H9 (cell line): ENCODE results near the gene C1QL1. TPM values are rescaled to one million over a fixed set of nuclear protein-coding genes. Genes with fewer than 3 reads are reported as not detected.

Source experiments
- DNase-seq: peaks from one replicate; pipeline ENCODE4 v3.0.0-alpha.2; 2017
- H2AFZ ChIP-seq: one replicate; pipeline ENCODE4 v1.6.1; 2013; ENCODE audit warnings: mild to moderate bottlenecking, low read length, control low read depth, moderate library complexity
- H2AK5ac ChIP-seq: 2 replicates; pipeline ENCODE4 v1.6.1; 2013; ENCODE audit warnings: low read length, control low read depth, mixed read lengths; ENCODE audit not compliant: insufficient read length
- H2BK120ac ChIP-seq: one replicate; pipeline ENCODE4 v1.6.1; 2013; ENCODE audit warnings: low read depth, mild to moderate bottlenecking, low read length, control low read depth, inconsistent platforms; ENCODE audit not compliant: poor library complexity, severe bottlenecking
- H2BK12ac ChIP-seq: 2 replicates; pipeline ENCODE4 v1.6.1; 2013; ENCODE audit warnings: low read length, control low read depth, mixed read lengths, low read depth; ENCODE audit not compliant: insufficient read length
- H2BK15ac ChIP-seq: 2 replicates; pipeline ENCODE4 v1.6.1; 2013; ENCODE audit warnings: low read depth, low read length, control low read depth
- H2BK20ac ChIP-seq: one replicate; pipeline ENCODE4 v1.6.1; 2013; ENCODE audit warnings: low read depth, mild to moderate bottlenecking, low read length, control low read depth, inconsistent platforms; ENCODE audit not compliant: poor library complexity, severe bottlenecking
- H2BK5ac ChIP-seq: 2 replicates; pipeline ENCODE4 v1.6.1; 2013; ENCODE audit warnings: low read length, control low read depth, mixed read lengths; ENCODE audit not compliant: insufficient read length
- H3K14ac ChIP-seq: 2 replicates; pipeline ENCODE4 v1.6.1; 2013; ENCODE audit warnings: low read length, control low read depth; ENCODE audit not compliant: insufficient read depth
- H3K18ac ChIP-seq: 2 replicates; pipeline ENCODE4 v1.6.1; 2013; ENCODE audit warnings: low read depth, mild to moderate bottlenecking, mixed read lengths, low read length, control low read depth; ENCODE audit not compliant: insufficient read length
- H3K23ac ChIP-seq: 2 replicates; pipeline ENCODE4 v1.6.1; 2013; ENCODE audit warnings: low read length, control low read depth, mixed read lengths, low read depth; ENCODE audit not compliant: insufficient read length
- H3K23me2 ChIP-seq: 2 replicates; pipeline ENCODE4 v1.6.1; 2013; ENCODE audit warnings: low read depth, mild to moderate bottlenecking, mixed read lengths, low read length, control low read depth; ENCODE audit not compliant: insufficient read length, poor library complexity, severe bottlenecking
- H3K27ac ChIP-seq: 2 replicates; pipeline ENCODE4 v1.5.1; 2013; ENCODE audit warnings: low read length, control low read depth, mixed read lengths, low read depth; ENCODE audit not compliant: insufficient read length
- H3K27me3 ChIP-seq: 2 replicates; pipeline ENCODE4 v1.6.1; 2013; ENCODE audit warnings: low read length, control low read depth, inconsistent platforms; ENCODE audit not compliant: insufficient read depth
- H3K4ac ChIP-seq: 2 replicates; pipeline ENCODE4 v1.6.1; 2013; ENCODE audit warnings: low read depth, mild to moderate bottlenecking, control low read depth, inconsistent platforms, low read length, moderate library complexity
- H3K4me1 ChIP-seq: 2 replicates; pipeline ENCODE4 v1.6.1; 2013; ENCODE audit warnings: low read length, control low read depth, inconsistent platforms; ENCODE audit not compliant: insufficient read depth
- H3K4me2 ChIP-seq: 2 replicates; pipeline ENCODE4 v1.6.1; 2013; ENCODE audit warnings: low read length, control low read depth, mixed read lengths; ENCODE audit not compliant: insufficient read length, insufficient read depth
- H3K56ac ChIP-seq: 2 replicates; pipeline ENCODE4 v1.6.1; 2013; ENCODE audit warnings: low read depth, mild to moderate bottlenecking, mixed read lengths, low read length, control low read depth; ENCODE audit not compliant: insufficient read length
- H3K79me1 ChIP-seq: 2 replicates; pipeline ENCODE4 v1.6.1; 2013; ENCODE audit warnings: low read depth, mild to moderate bottlenecking, moderate library complexity, low read length, control low read depth, inconsistent platforms; ENCODE audit not compliant: insufficient read depth, poor library complexity, severe bottlenecking
- H3K79me2 ChIP-seq: 2 replicates; pipeline ENCODE4 v1.6.1; 2013; ENCODE audit warnings: low read length, control low read depth, inconsistent platforms; ENCODE audit not compliant: insufficient read depth
- H3K9ac ChIP-seq: 2 replicates; pipeline ENCODE4 v1.6.1; 2013; ENCODE audit warnings: low read length, control low read depth, mixed read lengths; ENCODE audit not compliant: insufficient read length; ENCODE audit errors: extremely low read depth
- H3K9me3 ChIP-seq: one replicate; pipeline ENCODE4 v1.6.1; 2013; ENCODE audit warnings: low read depth, low read length, inconsistent platforms; ENCODE audit not compliant: control insufficient read depth
- H3T11ph ChIP-seq: one replicate; pipeline ENCODE4 v1.6.1; 2013; ENCODE audit warnings: mild to moderate bottlenecking, low read length, control low read depth, inconsistent platforms
- H4K20me1 ChIP-seq: one replicate; pipeline ENCODE4 v1.6.1; 2013; ENCODE audit not compliant: control insufficient read depth, insufficient read length, insufficient read depth
- H4K5ac ChIP-seq: 2 replicates; pipeline ENCODE4 v1.6.1; 2013; ENCODE audit warnings: low read depth, mild to moderate bottlenecking, mixed read lengths, low read length, control low read depth; ENCODE audit not compliant: insufficient read length
- H4K8ac ChIP-seq: replicated peaks from 2 replicates; pipeline ENCODE4 v1.6.1; 2013; ENCODE audit warnings: low read length, control low read depth, mixed read lengths, low read depth; ENCODE audit not compliant: insufficient read length
- H4K91ac ChIP-seq: 2 replicates; pipeline ENCODE4 v1.6.1; 2013; ENCODE audit warnings: low read depth, mild to moderate bottlenecking, moderate library complexity, mixed read lengths, low read length, control low read depth; ENCODE audit not compliant: insufficient read length
- H3K27ac Mint-ChIP-seq, 3 experiments: 2 replicates in 2 of 3; 3 replicates in 1 of 3; pipeline ENCODE4 v1.8.0; 2020 to 2021; ENCODE audit warnings: mixed read lengths in 3 of 3, mild to moderate bottlenecking in 1 of 3, moderate library complexity in 1 of 3
- H3K27me3 Mint-ChIP-seq: 2 replicates; pipeline ENCODE4 v1.8.0; 2021; ENCODE audit warnings: low read depth, mild to moderate bottlenecking, moderate library complexity, mixed read lengths
- H3K36me3 Mint-ChIP-seq, 3 experiments: 2 replicates in 2 of 3; 3 replicates in 1 of 3; pipeline ENCODE4 v1.8.0; 2020 to 2021; ENCODE audit warnings: low read depth in 3 of 3, mixed read lengths in 3 of 3; ENCODE audit not compliant: insufficient read depth in 1 of 3
- H3K4me1 Mint-ChIP-seq, 2 experiments: 2 replicates each; pipeline ENCODE4 v1.8.0; 2020; ENCODE audit warnings: mixed read lengths in 2 of 2
- H3K4me3 Mint-ChIP-seq, 2 experiments: 2 replicates in 1 of 2; 3 replicates in 1 of 2; pipeline ENCODE4 v1.8.0; 2020 to 2021; ENCODE audit warnings: mild to moderate bottlenecking in 2 of 2, mixed read lengths in 2 of 2, moderate library complexity in 1 of 2
- H3K9me3 Mint-ChIP-seq, 2 experiments: 2 replicates in 1 of 2; 3 replicates in 1 of 2; pipeline ENCODE4 v1.8.0; 2020; ENCODE audit warnings: mild to moderate bottlenecking in 2 of 2, mixed read lengths in 2 of 2, moderate library complexity in 1 of 2
- WGBS: extraction: QIAGEN DNeasy Blood & Tissue Kit; methylation state at CpG from one replicate; pipeline ENCODE4 v1.1.7; 2013; ENCODE audit warnings: missing lambda C conversion rate, low lambda C conversion rate, mixed read lengths; ENCODE audit not compliant: insufficient read length; ENCODE audit errors: extremely low coverage; 5-methylcytosine and 5-hydroxymethylcytosine counted together
- total RNA-seq: library from RNA; stranded (reverse); gene quantifications from 2 replicates; pipeline ENCODE4 v1.2.1, GENCODE V29; 2021
- TF ChIP-seq, protein P1 (sequence below): fragments of 200-600 bp; sonication (generic); conservative IDR thresholded peaks from 3 replicates; pipeline ENCODE4 v1.8.0; 2021; ENCODE audit warnings: antibody characterized with exemption, mild to moderate bottlenecking

Gene C1QL1
- total RNA-seq, 1 experiment from 2014 or later = 6.0 TPM

DNA sequence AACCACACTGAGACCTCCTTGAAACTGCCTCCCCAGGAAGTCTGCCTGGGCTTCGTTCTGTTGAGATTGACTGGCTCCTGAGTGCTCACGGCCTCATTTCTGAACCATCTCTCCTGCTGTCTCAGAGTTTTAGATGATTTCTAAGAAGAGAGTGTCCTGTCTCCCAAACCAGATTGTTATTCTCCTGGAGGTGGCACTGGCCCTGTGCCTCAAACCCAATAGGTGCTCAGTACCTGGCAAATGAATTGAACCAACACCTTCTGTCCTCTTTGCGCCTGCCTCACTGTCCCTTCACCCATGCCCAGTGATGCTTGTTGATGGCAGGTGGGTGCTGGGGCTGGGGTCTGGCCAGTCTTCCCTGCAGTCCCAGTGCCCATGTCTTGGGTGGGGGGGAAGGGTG lies 36.3 kb upstream of the C1QL1 start:
- Histone ChIP-seq H3K79me2 (no peaks in the 10 kb centered on the region), H3K18ac (no peak overlapping the region), H3K23ac (no peak overlapping the region), H4K20me1 (no peaks in the 10 kb centered on the region), H3K4me1 (peaks cover 12% of the 10 kb centered on the region; the same call in 1 of the 2 replicates), H4K8ac (no peak overlapping the region), H4K91ac (no peak overlapping the region), H3K4ac (no peak overlapping the region), H2BK12ac (no peak overlapping the region), H2BK15ac (no peak overlapping the region), H3K14ac (no peak overlapping the region; the same call in 1 of the 2 replicates), H4K5ac (no peak overlapping the region), H2AK5ac (no peak overlapping the region), H3K9me3 (no peaks in the 10 kb centered on the region), H3T11ph (no peak overlapping the region), H3K27me3 (no peaks in the 10 kb centered on the region), H2BK5ac (no peak overlapping the region), H3K9ac (no peak overlapping the region), H2BK120ac (no peak overlapping the region), H3K79me1 (no peaks in the 10 kb centered on the region), H3K4me2 (no peak overlapping the region), H2AFZ (no peak overlapping the region), H3K27ac (no peak overlapping the region), H3K56ac (no peak overlapping the region), H3K23me2 (no peaks in the 10 kb centered on the region), H2BK20ac (no peak overlapping the region)
- Mint-ChIP-seq H3K27me3 (peaks cover 27% of the 10 kb centered on the region), H3K9me3 (peaks cover 3 to 5% of the 10 kb centered on the region in 2 experiments; a peak in 4 of 5 replicates), H3K27ac (peak overlapping the region in 1 of 3 experiments; percentile 70; a peak in 1 of 7 replicates), H3K4me1 (peaks cover 31 to 51% of the 10 kb centered on the region in 2 experiments), H3K36me3 (no peaks in the 10 kb centered on the region; a peak in 1 of 7 replicates), H3K4me3 (peak overlapping the region in 1 of 2 experiments; percentile 60; a peak in 3 of 5 replicates)
- DNase-seq = no peak
- WGBS = no CpG with 5 or more reads among the region's 3 CpGs
- TF ChIP-seq, protein P1, sequence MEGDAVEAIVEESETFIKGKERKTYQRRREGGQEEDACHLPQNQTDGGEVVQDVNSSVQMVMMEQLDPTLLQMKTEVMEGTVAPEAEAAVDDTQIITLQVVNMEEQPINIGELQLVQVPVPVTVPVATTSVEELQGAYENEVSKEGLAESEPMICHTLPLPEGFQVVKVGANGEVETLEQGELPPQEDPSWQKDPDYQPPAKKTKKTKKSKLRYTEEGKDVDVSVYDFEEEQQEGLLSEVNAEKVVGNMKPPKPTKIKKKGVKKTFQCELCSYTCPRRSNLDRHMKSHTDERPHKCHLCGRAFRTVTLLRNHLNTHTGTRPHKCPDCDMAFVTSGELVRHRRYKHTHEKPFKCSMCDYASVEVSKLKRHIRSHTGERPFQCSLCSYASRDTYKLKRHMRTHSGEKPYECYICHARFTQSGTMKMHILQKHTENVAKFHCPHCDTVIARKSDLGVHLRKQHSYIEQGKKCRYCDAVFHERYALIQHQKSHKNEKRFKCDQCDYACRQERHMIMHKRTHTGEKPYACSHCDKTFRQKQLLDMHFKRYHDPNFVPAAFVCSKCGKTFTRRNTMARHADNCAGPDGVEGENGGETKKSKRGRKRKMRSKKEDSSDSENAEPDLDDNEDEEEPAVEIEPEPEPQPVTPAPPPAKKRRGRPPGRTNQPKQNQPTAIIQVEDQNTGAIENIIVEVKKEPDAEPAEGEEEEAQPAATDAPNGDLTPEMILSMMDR = no peak
